Amniotic epithelial cell (primary cell): ENCODE data around the gene PRMT9.
A peak's percentile ranks its signal among the peaks of the same experiment; 100 is the strongest.

Source experiments
- DNase-seq: peaks from one replicate; pipeline ENCODE4 v3.0.0-alpha.2; 2010; ENCODE audit warnings: low read depth

Gene PRMT9

DNA sequence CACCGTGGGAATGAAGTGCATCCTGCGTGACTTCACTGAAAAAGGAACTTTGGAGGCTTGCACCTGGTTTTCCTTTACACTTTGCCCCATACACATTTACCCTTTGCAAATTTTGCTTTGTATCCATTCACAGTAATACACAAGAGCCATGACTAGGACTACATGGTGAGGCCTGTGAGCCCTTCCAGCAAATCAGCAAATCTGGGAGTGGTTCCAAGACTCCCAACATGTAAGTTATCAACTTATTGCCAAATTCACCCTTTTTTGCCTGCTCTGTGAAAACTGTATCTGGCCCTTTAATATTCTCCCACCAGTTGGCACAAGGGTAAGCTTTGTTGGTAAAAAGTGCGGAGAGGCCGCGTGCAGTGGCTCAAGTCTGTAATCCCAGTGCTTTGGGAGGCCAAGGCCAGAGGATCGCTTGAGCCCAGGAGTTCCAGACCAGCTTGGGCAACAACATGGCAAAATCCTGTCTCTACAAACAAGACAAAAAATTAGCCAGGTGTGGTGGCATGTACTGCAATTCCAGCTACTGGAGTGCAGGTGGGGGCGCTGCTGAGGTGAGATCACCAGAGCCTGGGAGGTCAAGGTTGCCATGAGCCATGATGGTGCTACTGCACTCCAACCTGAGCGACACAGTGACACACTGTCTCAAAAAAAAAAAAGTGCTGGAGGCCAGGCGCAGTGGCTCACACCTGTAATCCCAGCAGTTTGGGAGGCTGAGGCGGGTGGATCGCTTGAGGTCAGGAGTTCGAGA lies 5.0 kb downstream of the PRMT9 start:
- DNase-seq, result peak; percentile 14

DNA sequence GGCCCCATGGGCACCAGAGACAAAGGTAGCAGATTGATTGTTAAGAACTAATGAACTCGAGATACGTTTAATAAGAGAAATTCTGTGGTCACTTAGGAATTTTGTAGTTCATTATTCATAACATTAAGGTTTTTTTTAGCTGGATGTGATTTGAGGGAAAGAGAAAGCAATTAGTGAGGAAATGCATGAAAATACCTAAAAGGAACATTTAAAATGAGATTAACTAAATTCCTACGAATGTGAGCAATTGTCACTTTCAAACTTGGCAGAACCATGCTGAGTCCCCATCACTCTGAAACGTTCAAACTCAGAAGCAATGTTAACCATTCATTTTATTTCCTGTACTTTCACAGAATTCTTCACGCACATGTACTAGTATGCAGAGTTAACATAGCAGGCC lies 5.9 kb downstream of the PRMT9 start:
- DNase-seq, result no peak

GRCh38 chr4:147674496-147674895 lies 9.5 kb downstream of the PRMT9 start:
- no peak for DNase-seq

DNA sequence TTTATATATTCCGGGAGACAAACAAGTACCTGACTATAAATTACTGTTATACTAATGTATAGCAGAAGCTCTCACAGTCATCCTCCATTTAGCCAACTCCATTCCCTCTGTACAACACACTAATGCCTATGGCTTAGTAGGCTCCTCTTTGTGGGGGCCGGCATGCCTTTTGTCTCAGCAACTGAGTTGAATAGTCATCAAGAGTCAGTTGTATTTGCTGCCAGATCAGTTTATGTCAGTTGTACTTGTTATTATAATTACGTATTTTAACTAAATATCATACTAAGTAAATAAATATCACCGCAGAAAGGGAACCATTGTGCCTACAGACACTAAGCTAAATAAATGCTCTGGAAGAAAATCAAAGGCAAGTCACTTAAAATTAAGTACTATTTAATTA lies 9.9 kb downstream of the PRMT9 start:
- DNase-seq, result no peak

GRCh38 chr4:147658501-147658900 lies 25.5 kb downstream of the PRMT9 start:
- no peak for DNase-seq

GRCh38 chr4:147655639-147656038 lies 28.3 kb downstream of the PRMT9 start:
- no peak for DNase-seq

DNA sequence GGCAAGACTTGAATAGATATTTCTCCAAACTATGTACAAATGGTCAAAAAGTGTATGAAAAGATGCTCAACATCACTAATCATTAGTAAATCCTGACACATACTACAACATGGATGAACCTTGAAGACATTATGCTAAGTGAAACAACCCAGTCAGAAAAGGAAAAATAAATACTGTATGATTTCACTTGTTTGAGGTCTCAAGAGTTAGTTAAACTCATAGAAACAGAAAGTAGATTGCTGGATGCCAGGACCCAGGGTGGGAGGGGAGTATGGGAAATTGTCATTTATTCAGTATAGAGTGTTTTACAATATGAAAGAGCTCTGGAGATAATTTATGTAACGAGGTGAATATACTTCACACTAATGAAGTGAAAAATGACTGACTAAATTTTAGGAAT lies 32.4 kb downstream of the PRMT9 start:
- no peak for DNase-seq

GRCh38 chr4:147648656-147649055 lies 35.3 kb downstream of the PRMT9 start:
- DNase-seq, result no peak

DNA sequence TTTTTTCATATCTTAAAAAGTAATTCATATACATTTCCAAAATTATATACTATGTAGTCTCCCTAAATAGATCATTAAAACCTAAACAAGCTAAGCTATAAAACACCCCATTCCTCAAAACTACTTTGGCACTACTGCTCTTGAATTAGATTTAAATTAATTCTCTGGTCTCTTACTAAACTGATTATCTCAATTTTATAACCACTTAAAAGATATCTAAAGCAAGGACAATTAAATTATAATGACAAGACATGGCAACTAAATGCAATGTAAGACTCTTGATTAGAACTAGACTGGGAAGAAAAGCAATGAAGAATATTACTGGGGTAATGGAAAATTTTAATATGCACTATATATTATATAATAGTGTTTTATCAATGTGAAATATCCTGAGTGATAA lies 38.9 kb downstream of the PRMT9 start:
- no peak for DNase-seq

DNA sequence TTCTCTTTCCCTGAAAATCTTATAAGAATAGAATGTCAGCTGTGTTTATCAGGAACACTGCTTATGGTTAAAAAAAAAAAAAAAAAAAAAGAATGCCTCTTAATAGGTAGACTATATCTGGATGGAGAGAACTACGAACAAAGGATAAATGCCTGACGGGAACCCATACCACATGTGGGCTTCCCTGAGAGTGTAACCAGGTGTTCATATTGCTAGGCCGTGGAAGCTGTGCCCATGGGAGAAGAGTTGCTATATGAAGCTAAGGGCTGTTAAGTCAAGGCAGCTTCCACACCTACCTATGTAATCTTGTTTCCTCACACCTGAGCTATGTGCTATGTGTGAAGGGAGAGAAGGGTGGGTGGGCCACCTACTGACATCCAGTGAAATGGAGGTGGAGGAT lies 39.5 kb downstream of the PRMT9 start:
- no peak for DNase-seq

- no peak for DNase-seq
Observed at GRCh38 chr4:147643616-147644015, 40.3 kb downstream of the PRMT9 start.

- DNase-seq, result peak; percentile 32
Observed at GRCh38 chr4:147640331-147640730, 43.6 kb downstream of the PRMT9 start.

DNA sequence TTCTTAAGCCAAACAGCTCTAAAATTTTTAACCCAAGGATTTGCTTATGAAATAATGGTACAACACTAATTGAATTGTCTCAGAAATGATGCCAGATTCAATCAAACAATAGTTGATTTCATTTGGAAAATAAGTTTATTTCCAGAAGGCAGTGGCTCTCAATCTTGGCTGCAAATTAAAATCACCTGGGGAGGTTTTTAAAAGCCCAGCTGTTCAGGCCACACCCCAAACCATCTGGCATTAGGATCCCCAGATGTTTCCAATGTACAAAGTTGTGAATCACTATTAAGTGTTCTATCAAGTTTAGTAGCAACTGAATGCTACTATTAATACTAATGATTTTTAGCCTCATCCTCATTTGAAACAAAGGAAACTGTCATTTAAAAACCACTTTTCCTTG lies 44.6 kb downstream of the PRMT9 start:
- DNase-seq, result no peak

DNA sequence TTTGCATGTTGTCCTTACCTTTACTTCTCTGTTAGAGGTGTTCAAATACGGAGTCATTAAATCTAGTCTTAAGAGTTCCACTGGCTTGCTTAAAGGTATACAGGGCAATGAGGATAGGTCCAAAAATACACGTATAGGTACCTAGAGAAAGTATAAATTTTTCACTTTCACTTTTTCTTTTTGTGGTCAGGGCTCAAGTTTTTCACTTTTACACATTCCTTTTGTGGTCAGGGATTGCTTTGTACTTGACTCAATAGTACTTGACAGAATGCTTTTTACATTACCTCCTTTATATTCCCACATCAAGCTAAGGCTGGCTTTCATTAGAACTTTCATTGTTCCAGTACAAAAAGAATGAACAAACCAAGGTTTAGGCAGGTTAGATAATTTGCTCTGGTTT lies 45.0 kb downstream of the PRMT9 start:
- DNase-seq, result peak; percentile 57

GRCh38 chr4:147638365-147638764 lies 45.6 kb downstream of the PRMT9 start:
- DNase-seq, result no peak

DNA sequence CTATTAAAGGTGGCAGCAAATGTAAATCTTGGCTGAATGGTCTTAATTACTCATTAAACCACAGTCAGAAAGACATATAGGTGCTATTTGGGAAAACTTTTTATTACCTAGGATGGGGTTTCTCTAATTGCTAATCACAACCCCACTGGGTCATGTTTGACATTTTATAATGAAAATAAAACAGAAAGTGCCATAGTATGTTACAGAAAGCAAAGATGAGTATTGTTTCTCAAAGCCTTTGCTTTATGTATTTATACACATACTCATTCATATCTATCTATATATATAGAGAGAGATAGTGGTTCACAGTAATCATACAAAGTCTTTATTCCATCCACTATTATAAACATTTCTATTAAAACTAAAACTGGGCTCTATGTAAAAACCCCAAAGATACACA lies 48.6 kb downstream of the PRMT9 start:
- DNase-seq, result no peak

- DNase-seq, result peak; percentile 55
Observed at GRCh38 chr4:147633643-147634042, 50.3 kb downstream of the PRMT9 start.

- peak; percentile 94 for DNase-seq
Observed at GRCh38 chr4:147633113-147633512, 50.9 kb downstream of the PRMT9 start.

DNA sequence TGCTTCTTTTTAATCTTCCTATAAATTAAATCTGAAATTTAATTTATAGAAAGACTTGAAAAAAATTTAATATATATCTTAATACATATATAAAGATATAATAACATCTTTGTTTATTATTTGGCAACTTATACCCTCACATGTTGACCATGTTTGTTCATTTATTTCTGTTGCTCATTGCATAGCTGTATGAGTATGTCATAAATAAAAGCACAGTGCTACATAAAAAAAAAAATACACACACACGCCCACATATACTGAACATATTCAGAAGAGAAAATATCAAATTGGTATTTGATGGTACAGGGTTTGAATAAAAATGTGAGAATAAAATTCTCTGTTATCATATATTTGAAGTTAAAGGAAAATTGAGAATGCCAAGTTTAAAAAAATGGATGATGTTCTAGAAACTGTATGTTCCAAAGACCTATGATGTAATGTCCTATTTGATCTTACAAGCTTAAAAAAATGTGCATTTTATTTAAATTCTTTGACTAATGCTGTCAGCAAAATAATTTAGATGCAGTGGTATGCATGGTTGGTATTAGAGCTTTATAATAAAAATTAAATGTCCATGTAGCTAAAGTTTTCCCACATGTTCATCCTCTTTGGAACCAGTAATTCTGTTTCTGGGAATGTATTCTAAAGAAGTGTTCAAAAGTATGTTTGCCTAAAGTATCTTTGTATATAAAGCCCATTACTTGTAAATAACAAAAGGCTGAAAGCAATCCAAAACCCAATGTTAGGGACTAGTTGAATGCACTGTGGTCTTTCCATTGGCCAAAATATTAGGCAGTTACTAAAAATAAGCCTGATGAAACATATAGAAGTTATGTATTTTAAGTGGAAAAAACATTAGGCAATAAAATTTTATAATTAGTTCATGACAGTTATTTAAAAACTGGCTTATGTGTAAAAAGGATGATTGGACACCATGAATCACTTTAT lies 53.9 kb downstream of the PRMT9 start:
- DNase-seq, result peak; percentile 37

- no peak for DNase-seq
Observed at GRCh38 chr4:147628415-147628814, 55.5 kb downstream of the PRMT9 start.

DNA sequence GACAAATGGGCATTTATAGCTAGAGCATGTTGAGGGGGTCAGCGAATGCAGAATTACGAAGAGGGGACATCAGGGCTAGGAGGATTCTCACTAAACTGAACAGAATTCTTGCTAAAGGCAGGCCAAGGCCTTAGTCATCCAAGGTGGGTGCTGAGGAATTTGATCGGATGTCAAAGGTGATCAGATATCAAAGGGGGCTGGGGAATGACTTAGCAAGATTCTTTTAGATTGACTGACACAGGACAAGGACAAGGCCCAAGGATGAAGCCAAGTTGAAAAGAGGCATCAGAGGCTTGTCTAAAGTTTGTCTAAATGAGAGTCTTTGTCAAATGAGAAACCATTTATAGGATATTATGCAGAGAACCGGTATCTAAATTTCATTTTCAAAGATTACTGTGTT lies 57.1 kb downstream of the PRMT9 start:
- DNase-seq, result no peak

DNA sequence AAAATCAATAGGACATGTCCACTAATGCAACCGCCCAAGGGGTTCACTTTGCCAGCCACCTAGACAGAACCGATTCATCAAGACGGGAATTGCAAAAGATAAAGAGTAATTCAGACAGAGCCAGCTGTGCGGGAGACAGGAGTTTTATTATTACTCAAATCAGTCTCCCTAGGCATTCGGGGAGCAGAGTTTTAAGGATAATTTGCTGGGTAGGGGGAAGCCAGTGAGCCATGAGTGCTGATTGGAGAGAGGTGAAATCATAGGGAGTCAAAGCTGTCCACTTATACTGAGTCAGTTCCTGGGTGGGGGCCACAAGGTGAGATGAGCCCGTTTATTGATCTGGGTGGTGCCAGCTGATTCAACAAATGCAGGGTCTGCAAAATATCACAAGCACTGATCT lies 58.2 kb downstream of the PRMT9 start:
- DNase-seq, result no peak

DNA sequence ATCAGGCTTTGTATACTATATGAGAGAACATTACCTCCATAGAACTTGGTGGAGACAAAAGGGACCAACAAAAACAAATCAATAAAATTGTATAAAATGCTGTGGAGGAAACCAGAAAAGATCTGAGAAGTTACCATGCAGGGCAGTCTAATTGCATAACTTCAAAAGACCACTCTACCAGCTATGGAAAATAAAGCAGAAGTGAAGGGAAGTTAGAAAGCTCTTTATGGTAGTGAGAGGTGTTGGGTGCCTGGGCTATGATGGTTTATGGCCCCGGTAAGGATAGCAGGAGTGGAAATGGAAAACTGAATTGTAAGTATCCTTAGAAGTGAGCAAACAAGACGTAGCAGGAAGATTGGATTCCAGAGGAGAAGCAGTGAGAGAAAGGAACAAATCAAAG lies 63.6 kb downstream of the PRMT9 start:
- no peak for DNase-seq
